Measurements from ENCODE around the gene PSME2. TPM values are rescaled to one million over a fixed set of nuclear protein-coding genes. Genes with fewer than 3 reads are reported as not detected.

The PSME2 gene
- polyA plus RNA-seq, 1 donor = 243 TPM

Other genes starting within 250 kb of the PSME2 start
- gene DHRS4, start 192.8 kb downstream of the PSME2 start, polyA plus RNA-seq = 48.7 TPM
- 29.1 TPM for gene DHRS4L2, start 157.7 kb downstream of the PSME2 start, polyA plus RNA-seq
- gene CARMIL3, start 94.6 kb downstream of the PSME2 start, polyA plus RNA-seq = 2.4 TPM
- 0.31 TPM for gene CPNE6, start 75.0 kb downstream of the PSME2 start, polyA plus RNA-seq
- gene PCK2, start 52.3 kb downstream of the PSME2 start, polyA plus RNA-seq = 177 TPM
- gene DCAF11, start 31.8 kb downstream of the PSME2 start, polyA plus RNA-seq = 98.9 TPM
- 1.6 TPM for gene NRL, start 31.7 kb downstream of the PSME2 start, polyA plus RNA-seq
- gene FITM1, start 16.0 kb downstream of the PSME2 start, polyA plus RNA-seq = 2.8 TPM
- 324 TPM for gene PSME1, start 10.4 kb downstream of the PSME2 start, polyA plus RNA-seq
- gene EMC9, start 5.0 kb downstream of the PSME2 start, polyA plus RNA-seq = 33.9 TPM
- 39.1 TPM for gene RNF31, start 888 bp upstream of the PSME2 start, polyA plus RNA-seq
- 104 TPM for gene IRF9, start 14.7 kb upstream of the PSME2 start, polyA plus RNA-seq
- gene REC8, start 25.5 kb upstream of the PSME2 start, polyA plus RNA-seq = 201 TPM
- 22.5 TPM for gene IPO4, start 42.2 kb upstream of the PSME2 start, polyA plus RNA-seq
- 50.9 TPM for gene TM9SF1, start 48.8 kb upstream of the PSME2 start, polyA plus RNA-seq
- 8.1 TPM for gene TSSK4, start 59.1 kb upstream of the PSME2 start, polyA plus RNA-seq
- 92.5 TPM for gene CHMP4A, start 66.9 kb upstream of the PSME2 start, polyA plus RNA-seq
- gene MDP1, start 69.5 kb upstream of the PSME2 start, polyA plus RNA-seq = 21.8 TPM
- 194 TPM for gene NEDD8, start 85.8 kb upstream of the PSME2 start, polyA plus RNA-seq
- 85.9 TPM for gene GMPR2, start 86.3 kb upstream of the PSME2 start, polyA plus RNA-seq
- gene TINF2, start 96.0 kb upstream of the PSME2 start, polyA plus RNA-seq = 35.4 TPM
- gene TGM1, start 116.6 kb upstream of the PSME2 start, polyA plus RNA-seq = 8.6 TPM
- 29.0 TPM for gene RABGGTA, start 125.0 kb upstream of the PSME2 start, polyA plus RNA-seq
- gene DHRS1, start 153.2 kb upstream of the PSME2 start, polyA plus RNA-seq = 81.3 TPM
- 20.9 TPM for gene NOP9, start 153.2 kb upstream of the PSME2 start, polyA plus RNA-seq
- 105 TPM for gene CIDEB, start 161.4 kb upstream of the PSME2 start, polyA plus RNA-seq
- gene LTB4R2, start 163.5 kb upstream of the PSME2 start, polyA plus RNA-seq = 6.0 TPM
- gene LTB4R, start 164.9 kb upstream of the PSME2 start, polyA plus RNA-seq = 7.2 TPM
- 10.5 TPM for gene ADCY4, start 188.5 kb upstream of the PSME2 start, polyA plus RNA-seq
- gene RIPK3, start 193.4 kb upstream of the PSME2 start, polyA plus RNA-seq = 14.8 TPM
- 40.9 TPM for gene NFATC4, start 221.6 kb upstream of the PSME2 start, polyA plus RNA-seq

Measured in large intestine (tissue), 1 donor.